ENCODE measurements around the gene ANO9.

DNA sequence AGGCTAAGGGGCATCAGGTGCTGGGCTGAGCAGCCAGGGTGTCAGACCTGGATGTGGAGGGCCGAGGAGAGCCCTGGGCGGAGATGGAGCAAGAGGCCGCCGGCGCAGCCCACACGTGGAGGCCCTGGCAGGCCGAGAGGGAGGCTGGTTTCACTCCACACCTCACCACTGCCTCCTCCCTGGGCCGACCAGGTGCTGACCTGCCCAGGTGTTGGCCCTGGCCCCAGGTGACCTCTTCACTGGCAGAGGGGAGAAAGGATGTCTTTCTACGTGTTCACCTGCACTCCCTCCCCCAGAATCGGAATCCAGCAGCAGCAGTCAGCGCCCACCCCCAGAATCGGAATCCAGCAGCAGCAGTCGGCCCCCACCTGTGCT is 781 bp downstream of the ANO9 start:
- TF ChIP-seq, protein P1, sequence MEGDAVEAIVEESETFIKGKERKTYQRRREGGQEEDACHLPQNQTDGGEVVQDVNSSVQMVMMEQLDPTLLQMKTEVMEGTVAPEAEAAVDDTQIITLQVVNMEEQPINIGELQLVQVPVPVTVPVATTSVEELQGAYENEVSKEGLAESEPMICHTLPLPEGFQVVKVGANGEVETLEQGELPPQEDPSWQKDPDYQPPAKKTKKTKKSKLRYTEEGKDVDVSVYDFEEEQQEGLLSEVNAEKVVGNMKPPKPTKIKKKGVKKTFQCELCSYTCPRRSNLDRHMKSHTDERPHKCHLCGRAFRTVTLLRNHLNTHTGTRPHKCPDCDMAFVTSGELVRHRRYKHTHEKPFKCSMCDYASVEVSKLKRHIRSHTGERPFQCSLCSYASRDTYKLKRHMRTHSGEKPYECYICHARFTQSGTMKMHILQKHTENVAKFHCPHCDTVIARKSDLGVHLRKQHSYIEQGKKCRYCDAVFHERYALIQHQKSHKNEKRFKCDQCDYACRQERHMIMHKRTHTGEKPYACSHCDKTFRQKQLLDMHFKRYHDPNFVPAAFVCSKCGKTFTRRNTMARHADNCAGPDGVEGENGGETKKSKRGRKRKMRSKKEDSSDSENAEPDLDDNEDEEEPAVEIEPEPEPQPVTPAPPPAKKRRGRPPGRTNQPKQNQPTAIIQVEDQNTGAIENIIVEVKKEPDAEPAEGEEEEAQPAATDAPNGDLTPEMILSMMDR (IDR thresholded peaks at IDR 0.05) = no peak
- no peak for TF ChIP-seq POLR2AphosphoS5 (IDR thresholded peaks at IDR 0.05)

Data from breast epithelium (tissue), 3 donors.